Kasumi-1 (cell line): ENCODE results near the gene ASCC3.

Experiments
- DNase-seq, 2 experiments: peaks; one replicate each; lab custom pipeline; 2025; lab: John Stamatoyannopoulos, UW

The ASCC3 gene

GRCh38 chr6:100577425-100577824 is 303.7 kb downstream of the ASCC3 start:
- DNase-seq, result no peak

GRCh38 chr6:100575921-100576320 is 305.2 kb downstream of the ASCC3 start:
- DNase-seq, result no peak

GRCh38 chr6:100574836-100575235 is 306.3 kb downstream of the ASCC3 start:
- no peak for DNase-seq

- peak; percentile 23 to 36 for DNase-seq
These were observed 308.0 kb downstream of the ASCC3 start for GRCh38 chr6:100573166-100573565.

GRCh38 chr6:100568255-100568654 is 312.9 kb downstream of the ASCC3 start:
- no peak for DNase-seq

- no peak for DNase-seq
These were observed 314.6 kb downstream of the ASCC3 start for GRCh38 chr6:100566563-100566962.

- DNase-seq, result no peak
These were observed 315.6 kb downstream of the ASCC3 start for GRCh38 chr6:100565439-100566104.

GRCh38 chr6:100559859-100560258 is 321.3 kb downstream of the ASCC3 start:
- DNase-seq, result no peak

DNA sequence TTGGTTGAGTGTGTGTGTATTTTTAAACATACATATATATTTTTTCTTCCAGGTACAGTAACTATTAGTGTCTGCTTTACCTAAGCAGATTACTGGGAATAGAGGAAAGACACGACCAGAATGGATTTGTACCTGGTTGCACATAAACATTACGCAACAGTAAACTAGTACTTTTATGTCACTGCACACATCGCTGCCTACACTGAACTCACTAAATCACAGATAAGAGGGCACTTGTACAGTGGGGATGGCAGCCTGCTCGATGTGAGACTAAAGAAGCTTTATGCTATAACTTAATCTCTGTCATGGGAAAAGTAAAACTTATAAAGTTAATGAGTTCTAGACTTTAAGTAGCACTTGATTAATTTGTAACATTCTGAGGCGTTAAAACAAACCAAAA is 326.9 kb downstream of the ASCC3 start:
- no peak for DNase-seq

DNA sequence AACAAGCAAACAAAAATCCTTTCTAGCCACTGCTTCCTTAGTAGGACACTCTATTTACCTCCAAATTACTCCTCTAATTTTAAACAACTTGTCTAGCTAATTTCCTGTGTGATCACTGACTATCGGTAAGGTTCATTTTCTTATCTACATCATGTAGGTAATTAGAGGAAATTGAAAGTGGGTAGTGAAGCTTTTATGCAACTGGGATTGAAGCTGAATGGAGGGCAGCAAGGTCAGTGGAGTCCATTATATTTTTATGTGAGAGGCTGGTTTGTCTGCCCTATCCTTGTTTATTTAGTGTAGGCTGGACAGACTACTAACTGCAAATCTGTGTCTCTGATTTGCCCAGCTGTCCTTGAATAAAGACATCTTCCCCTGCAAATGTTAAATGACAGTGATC is 327.9 kb downstream of the ASCC3 start:
- no peak for DNase-seq

DNA sequence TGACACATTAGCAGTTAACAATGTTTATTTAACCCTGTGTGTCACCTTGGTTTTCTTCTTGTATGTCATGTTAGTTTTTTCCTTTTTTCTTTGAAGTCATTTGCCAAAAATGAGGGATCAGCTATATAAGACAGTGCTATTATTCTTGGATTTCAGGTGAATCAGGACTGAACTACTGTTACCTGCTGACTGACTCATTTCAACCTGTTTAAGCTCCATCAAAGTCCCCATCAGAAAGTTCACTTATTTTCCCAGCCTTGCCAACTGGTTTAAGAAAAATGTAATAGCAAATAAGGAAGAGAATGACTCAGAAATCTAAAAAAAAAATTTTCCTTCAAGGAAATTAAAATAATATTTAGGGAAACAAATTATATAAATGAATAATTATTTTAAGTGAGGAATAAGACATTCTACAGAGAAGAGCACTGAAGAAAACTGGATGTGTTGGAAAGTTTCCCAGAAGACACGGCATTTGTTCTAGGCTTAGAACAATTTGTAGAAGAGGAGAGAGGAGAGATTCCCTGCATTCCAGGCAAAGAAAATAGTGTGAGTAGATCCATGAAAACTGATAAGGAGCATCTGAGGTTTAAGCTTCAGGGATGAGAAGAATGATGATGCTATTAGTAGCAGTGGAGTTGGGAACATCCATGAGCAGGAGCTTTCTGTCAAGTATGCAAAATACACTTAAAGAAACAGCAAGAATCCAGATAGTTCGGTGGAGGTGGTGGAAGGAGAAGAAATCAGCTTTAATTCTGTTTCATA is 331.5 kb downstream of the ASCC3 start:
- no peak for DNase-seq

GRCh38 chr6:100538086-100538485 is 343.0 kb downstream of the ASCC3 start:
- DNase-seq, result no peak

- no peak for DNase-seq
These were observed 362.5 kb downstream of the ASCC3 start for GRCh38 chr6:100518588-100518987.

DNA sequence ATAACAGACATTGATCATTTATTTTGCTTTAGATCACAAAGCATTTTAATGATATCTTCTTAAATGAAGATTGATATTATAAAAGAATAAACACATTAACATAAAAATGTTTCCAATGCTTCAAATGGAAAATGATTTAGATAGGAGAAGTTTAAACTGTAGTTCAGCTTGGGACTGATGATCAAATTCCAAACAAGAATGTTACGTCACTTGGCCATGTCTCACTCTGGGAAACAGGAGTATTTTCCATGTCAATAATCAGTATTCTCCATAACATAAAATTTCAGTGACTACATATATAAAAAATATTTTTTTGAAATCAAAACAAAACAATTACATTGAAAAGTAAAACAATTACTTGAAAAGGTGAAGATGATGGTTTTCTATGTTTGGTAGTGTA is 363.5 kb downstream of the ASCC3 start:
- DNase-seq, result no peak

- no peak for DNase-seq
These were observed 364.0 kb downstream of the ASCC3 start for GRCh38 chr6:100517106-100517505.

- no peak for DNase-seq
These were observed 366.5 kb downstream of the ASCC3 start for GRCh38 chr6:100514660-100515059.

DNA sequence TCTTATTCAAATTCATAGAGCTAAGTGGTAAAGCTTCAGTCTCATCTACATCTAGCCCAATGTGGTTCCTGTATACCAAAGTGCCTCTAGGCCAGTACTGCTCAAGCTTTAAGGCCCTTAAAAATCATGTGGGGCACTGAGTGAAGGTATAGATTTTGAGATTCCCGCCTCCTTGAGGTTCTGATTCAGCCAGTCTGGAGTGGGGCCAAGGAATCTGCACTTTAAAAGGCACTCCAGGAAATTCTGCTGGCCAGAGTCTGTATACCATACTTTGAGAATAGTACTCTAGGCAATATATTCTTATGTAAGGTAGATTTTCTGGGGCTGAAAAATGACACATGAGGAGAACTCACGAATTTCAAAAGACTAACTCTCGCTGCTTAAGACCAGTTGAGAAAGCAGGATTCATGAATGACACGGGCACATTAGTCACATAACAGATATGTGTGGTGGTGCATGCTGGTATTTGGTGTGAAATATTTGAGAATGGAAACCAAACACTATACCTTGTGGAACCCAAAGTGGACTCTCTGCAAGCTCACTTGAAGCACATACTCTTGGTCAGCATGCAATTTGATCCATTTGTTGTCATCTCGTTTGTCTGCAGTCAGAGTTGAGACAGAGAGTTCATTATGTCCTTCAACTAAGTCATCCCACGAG is 368.8 kb downstream of the ASCC3 start:
- DNase-seq, result no peak

DNA sequence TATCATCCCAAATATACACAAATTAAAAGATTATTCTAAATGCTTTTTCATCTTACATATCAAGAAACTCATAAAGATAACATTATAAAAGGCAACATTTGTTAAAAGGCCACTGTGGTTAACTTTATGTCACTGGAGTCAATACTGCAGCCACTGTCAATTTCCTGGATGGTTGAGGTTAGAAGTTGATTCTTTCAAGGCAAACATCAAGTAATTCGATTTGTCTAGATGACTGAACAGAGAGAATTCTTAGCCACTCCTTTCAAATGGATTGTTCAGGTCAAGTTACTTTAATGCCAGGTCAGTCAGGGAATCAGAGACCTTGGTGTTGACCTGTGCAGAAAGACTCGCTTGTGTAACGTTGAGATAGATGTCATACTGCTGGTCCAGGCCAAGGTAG is 372.0 kb downstream of the ASCC3 start:
- no peak for DNase-seq

DNA sequence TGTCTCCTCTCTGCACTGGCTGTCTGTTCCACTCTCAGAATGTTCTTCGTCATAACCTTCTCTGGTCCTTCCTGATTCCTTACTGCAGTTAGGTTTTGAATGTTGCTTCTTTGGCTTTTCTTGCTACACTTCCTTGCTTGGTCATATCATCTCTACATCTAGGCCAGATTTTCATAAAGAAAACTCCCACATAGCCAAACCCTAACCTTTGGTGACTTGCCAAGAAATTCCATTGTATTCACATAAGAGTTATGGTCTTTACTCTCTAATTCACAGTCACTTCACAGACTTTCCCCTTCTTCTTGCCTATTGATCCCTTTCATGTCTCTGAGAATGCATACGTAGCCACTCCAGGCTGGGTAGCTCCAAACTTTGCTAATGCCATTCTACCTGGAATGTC is 374.5 kb downstream of the ASCC3 start:
- no peak for DNase-seq

DNA sequence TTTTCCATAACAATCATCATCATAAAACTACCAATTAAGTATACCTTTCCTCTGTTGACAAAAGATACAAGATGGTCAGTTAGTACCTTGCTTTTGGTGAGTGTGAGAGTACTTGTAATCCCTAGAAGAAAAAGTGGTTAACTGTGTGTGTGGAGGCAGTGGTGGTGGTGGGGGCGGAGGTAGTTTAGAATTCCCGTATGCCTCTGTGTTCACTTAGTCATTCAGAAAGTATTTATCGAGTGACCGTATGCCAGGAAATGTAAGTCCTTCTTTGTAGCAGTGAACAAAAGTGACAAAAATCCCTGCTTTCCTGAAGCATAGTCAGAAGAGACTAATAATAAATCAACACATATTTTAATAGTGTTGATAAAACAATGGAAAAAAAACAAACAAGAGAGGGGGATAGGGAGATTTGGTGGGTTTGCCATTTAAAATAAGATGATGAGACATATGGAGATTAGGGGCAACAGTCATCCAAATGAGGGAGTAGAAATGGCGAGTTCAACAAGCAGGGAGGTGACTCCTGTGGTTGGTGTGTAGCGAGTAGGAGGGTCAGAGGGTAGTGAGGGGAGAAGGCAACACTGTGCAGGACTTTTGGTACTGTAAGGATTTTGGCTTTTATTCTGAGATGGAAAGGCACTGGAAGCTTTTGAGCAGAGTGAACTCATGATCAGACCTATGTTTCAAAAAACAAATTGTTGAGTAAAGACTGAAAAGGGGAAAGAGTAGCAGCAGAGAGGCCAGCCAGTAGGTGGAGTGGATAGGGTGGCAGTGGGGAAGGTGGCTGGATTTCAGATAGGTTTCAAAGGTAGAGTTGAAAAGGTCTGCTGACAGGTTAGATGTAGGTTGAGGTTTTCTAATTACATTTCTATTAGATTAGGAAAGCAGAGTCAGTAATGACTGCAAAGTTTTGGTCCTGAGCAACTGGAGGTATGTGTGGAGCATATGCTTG is 376.1 kb downstream of the ASCC3 start:
- DNase-seq, result no peak

DNA sequence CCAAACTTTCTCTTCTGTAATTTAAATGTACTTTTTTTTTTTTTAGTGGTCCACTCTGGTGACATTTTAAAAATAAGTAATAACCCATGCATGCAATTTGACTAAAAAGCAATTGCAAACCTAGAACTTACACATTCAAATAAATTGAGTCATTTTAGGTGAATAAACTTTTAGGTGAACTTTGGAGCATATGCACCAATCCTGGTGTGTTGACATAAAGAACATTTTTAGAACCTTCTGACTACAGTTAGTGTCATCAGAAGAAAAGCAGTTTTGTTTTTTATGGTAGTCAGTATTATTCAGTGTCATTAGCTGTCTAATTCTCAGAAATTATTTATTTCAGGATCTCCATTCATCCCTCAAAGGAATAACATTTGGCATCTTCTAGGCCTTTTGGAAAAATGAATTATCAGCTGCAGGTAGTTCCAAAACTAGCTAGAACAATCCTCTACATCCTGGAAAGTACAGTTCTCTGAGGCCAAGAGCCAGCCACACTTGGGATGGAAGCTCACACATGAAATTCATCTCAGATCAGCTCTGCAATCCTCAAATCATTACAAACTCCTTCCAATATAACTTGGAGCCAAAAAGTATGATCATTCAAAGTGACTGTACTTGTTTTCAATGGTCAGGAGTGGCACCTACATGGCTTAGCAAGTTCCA is 378.0 kb downstream of the ASCC3 start:
- DNase-seq, result no peak
